Nephron progenitor cell (in vitro differentiated cells): ENCODE data around the gene GREB1.

ENCODE experiments used
- DNase-seq: peaks from one replicate; pipeline ENCODE4 v3.0.0; 2021
- H3K27ac Mint-ChIP-seq: 2 replicates; pipeline ENCODE4 v1.8.0; 2021; ENCODE audit warnings: mild to moderate bottlenecking, moderate library complexity, mixed read lengths
- H3K27me3 Mint-ChIP-seq: 2 replicates; pipeline ENCODE4 v1.8.0; 2021; ENCODE audit warnings: mild to moderate bottlenecking, low read depth, mixed read lengths; ENCODE audit not compliant: poor library complexity
- H3K36me3 Mint-ChIP-seq: 2 replicates; pipeline ENCODE4 v1.8.0; 2021; ENCODE audit warnings: low read depth, mixed read lengths
- H3K4me1 Mint-ChIP-seq: 2 replicates; pipeline ENCODE4 v1.8.0; 2021; ENCODE audit warnings: mixed read lengths
- H3K4me3 Mint-ChIP-seq: 2 replicates; pipeline ENCODE4 v1.8.0; 2021; ENCODE audit warnings: mild to moderate bottlenecking, moderate library complexity, mixed read lengths
- H3K9me3 Mint-ChIP-seq: 2 replicates; pipeline ENCODE4 v1.8.0; 2021; ENCODE audit warnings: mild to moderate bottlenecking, moderate library complexity, mixed read lengths
- TF ChIP-seq, protein P1 (sequence below): fragments of 200-600 bp; sonication (generic); IDR thresholded peaks from 2 replicates; pipeline ENCODE4 v1.5.0; 2021; ENCODE audit warnings: antibody characterized with exemption

The GREB1 gene

DNA sequence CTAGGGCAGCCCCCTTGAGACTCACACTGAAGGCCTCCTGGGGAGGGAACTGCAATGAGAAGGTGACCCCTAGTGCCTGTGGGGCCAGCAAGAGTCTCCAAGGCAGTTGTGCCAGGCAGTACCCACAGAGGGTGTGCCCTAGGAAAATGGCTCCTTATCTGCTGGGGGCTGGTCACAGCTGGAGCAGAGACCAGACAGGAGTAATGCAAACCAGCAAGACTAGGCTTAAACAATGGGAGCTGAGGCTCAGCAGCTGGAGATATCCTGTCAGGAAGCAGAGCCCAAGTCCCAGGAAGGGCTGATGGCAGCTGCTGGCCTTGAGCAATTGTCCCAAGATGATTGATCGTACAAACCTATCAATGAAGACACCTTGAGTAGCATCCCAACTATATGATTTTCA, 41.1 kb upstream of the GREB1 start:
- Mint-ChIP-seq H3K27me3 (no peaks in the 10 kb centered on the region), H3K9me3 (peaks cover 39% of the 10 kb centered on the region), H3K4me1 (peaks cover 49% of the 10 kb centered on the region), H3K4me3 (no peak overlapping the region), H3K36me3 (peaks cover 44% of the 10 kb centered on the region), H3K27ac (no peak overlapping the region)
- no peak for DNase-seq
- TF ChIP-seq, protein P1, sequence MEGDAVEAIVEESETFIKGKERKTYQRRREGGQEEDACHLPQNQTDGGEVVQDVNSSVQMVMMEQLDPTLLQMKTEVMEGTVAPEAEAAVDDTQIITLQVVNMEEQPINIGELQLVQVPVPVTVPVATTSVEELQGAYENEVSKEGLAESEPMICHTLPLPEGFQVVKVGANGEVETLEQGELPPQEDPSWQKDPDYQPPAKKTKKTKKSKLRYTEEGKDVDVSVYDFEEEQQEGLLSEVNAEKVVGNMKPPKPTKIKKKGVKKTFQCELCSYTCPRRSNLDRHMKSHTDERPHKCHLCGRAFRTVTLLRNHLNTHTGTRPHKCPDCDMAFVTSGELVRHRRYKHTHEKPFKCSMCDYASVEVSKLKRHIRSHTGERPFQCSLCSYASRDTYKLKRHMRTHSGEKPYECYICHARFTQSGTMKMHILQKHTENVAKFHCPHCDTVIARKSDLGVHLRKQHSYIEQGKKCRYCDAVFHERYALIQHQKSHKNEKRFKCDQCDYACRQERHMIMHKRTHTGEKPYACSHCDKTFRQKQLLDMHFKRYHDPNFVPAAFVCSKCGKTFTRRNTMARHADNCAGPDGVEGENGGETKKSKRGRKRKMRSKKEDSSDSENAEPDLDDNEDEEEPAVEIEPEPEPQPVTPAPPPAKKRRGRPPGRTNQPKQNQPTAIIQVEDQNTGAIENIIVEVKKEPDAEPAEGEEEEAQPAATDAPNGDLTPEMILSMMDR: no peak

- H3K4me1 Mint-ChIP-seq: peaks cover 54% of the 10 kb centered on the region
- no peak overlapping the region for H3K27ac Mint-ChIP-seq
- no peak overlapping the region for H3K4me3 Mint-ChIP-seq
- TF ChIP-seq, protein P1: no peak
- DNase-seq: no peak
- H3K36me3 Mint-ChIP-seq: peaks cover 38% of the 10 kb centered on the region
- H3K9me3 Mint-ChIP-seq: peaks cover 34% of the 10 kb centered on the region
- no peaks in the 10 kb centered on the region for H3K27me3 Mint-ChIP-seq
Measured at GRCh38 chr2:11493282-11493681, 40.6 kb upstream of the GREB1 start.

DNA sequence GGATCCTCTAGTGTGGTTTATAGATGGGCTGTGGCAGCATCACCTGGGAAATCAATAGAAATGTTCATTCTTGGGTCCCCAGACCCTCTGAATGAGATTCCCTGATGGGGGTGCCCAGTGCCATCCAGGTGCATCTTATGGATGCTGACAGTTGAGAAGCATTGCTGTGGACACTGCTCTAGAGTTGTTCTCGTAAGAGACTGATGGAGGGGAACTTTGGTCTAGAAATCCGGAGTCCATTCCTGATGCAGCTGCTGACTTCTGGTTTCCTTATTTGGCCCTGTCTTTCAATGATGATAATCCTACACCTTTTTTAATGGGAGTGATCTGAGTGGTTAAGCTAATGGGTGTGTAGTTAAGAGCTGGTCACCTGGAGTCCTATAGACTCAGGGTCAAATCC, 39.5 kb upstream of the GREB1 start:
- TF ChIP-seq, protein P1: no peak
- Mint-ChIP-seq H3K27ac (no peak overlapping the region), H3K36me3 (peaks cover 28% of the 10 kb centered on the region), H3K4me3 (no peak overlapping the region), H3K9me3 (peaks cover 25% of the 10 kb centered on the region), H3K27me3 (no peaks in the 10 kb centered on the region), H3K4me1 (peaks cover 64% of the 10 kb centered on the region)
- no peak for DNase-seq

GRCh38 chr2:11495844-11496681, 37.8 kb upstream of the GREB1 start:
- Mint-ChIP-seq H3K36me3 (peaks cover 19% of the 10 kb centered on the region), H3K27me3 (no peaks in the 10 kb centered on the region), H3K27ac (peak overlapping the region; percentile 69), H3K4me3 (peak overlapping the region; percentile 65), H3K9me3 (peaks cover 10% of the 10 kb centered on the region), H3K4me1 (peaks cover 77% of the 10 kb centered on the region)
- peak; percentile 41 for DNase-seq
- TF ChIP-seq, protein P1: no peak

DNA sequence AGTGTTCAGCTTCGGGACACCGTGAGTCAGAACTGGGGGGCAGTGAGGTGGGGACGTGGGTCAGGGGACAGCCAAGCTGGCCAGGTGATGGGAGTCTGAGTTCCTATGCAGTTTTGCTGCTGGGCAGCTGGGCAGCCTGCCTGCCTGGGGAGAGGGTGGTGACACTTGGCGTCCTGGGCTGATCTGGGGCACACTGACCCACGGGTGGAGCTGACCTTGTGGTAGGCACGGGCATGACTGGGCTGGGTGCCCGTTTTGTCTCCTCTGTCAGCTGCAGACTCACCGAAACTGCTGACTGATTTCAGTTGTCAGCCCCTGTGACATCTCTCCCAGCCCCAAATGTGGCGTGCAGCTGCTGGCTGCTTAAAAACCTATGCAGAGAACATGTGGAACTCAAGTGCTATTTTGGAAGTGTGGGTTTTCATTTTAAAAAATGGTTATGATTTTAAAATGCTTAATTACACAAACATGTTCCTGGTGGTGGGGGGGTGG, 35.3 kb upstream of the GREB1 start:
- Mint-ChIP-seq H3K36me3 (peaks cover 27% of the 10 kb centered on the region), H3K9me3 (peaks cover 12% of the 10 kb centered on the region), H3K4me3 (peak overlapping the region; percentile 68), H3K4me1 (peaks cover 61% of the 10 kb centered on the region), H3K27me3 (peaks cover 3% of the 10 kb centered on the region), H3K27ac (peak overlapping the region; percentile 81)
- TF ChIP-seq, protein P1: no peak
- DNase-seq: peak; percentile 17
